Activated B cell treated with CpG ODN at 0.5 μM for 24 hours (primary cell): ENCODE results near the gene NPR1. TPM values are rescaled to one million over a fixed set of nuclear protein-coding genes. Genes with fewer than 3 reads are reported as not detected.

ENCODE experiments used
- ATAC-seq: fragments of 200-7000 bp; cut with Tn5 transposase; one replicate; pipeline ENCODE4 v1.10.0; 2021; ENCODE audit warnings: low read depth, mild to moderate bottlenecking, moderate library complexity
- CTCF ChIA-PET: fragments of 350-600 bp; sonication (Branson Sonifier 250); formaldehyde crosslinking; loops from one replicate; lab custom pipeline; 2021; ENCODE audit warnings: antibody characterized with exemption; lab: Charles Lee
- POLR2A ChIA-PET: fragments of 350-600 bp; sonication (Branson Sonifier 250); formaldehyde crosslinking; loops from one replicate; lab custom pipeline; 2021; ENCODE audit warnings: antibody characterized with exemption; lab: Charles Lee
- DNase-seq: peaks from one replicate; pipeline ENCODE4 v3.0.0; 2022
- H3K27ac Mint-ChIP-seq: one replicate; pipeline ENCODE4 v1.8.0; 2020; ENCODE audit warnings: mixed read lengths
- H3K27me3 Mint-ChIP-seq: one replicate; pipeline ENCODE4 v1.8.0; 2021; ENCODE audit warnings: mixed read lengths
- H3K36me3 Mint-ChIP-seq: one replicate; pipeline ENCODE4 v1.8.0; 2021; ENCODE audit warnings: low read depth, mixed read lengths
- H3K4me1 Mint-ChIP-seq: one replicate; pipeline ENCODE4 v1.8.0; 2021; ENCODE audit warnings: mixed read lengths
- H3K4me3 Mint-ChIP-seq: one replicate; pipeline ENCODE4 v1.8.0; 2020; ENCODE audit warnings: mild to moderate bottlenecking, mixed read lengths
- H3K9me3 Mint-ChIP-seq: one replicate; pipeline ENCODE4 v1.8.0; 2020; ENCODE audit warnings: mixed read lengths
- intact Hi-C: fragments of 100-400 bp; cut with micrococcal nuclease; formaldehyde crosslinking; loops from one replicate; pipeline ENCODE4 v1.15.1; 2024
- total RNA-seq: library from RNA; stranded (reverse); gene quantifications from 2 replicates; pipeline ENCODE4 v1.2.3, GENCODE V29; 2022
- TF ChIP-seq, protein P1 (sequence below): fragments of 200-600 bp; IDR thresholded peaks from one replicate; pipeline ENCODE4 v1.8.0; 2022; ENCODE audit warnings: antibody characterized with exemption, mild to moderate bottlenecking

NPR1 gene
- total RNA-seq, 1 donor from 2014 or later, result 0.82 TPM

DNA sequence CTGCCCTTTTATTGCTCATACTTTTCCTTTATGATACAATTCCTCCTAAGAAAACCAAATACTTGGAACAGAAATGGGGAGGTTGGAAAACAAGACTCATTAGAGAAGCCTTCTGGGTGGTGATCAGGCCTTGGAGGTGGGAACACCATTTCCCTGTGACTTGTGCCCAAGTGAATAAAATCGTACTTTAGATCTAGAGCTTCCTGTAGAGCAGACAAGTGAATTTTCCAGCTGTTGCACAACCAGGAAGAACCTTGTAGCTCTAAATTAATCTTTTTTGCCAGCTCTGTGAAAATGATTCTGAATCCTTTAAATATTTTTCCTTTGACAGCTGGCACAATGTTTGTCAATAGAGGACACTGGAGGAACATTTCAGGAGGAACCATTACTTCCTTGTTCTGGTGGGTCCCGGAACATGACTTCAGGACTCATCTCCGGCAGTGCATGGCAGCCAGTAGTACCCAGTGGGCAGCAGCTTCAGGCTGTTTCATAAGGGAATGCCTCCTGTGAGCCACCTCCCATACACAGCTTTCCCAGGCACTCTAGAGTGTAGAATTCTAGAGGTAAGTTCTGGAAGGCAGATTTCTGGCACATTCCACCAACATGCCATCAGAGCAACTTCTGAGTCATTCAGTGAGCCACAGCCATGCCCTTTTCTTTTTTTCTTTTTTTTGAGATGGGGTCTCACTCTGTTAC is 25.5 kb upstream of the NPR1 start:
- TF ChIP-seq, protein P1, sequence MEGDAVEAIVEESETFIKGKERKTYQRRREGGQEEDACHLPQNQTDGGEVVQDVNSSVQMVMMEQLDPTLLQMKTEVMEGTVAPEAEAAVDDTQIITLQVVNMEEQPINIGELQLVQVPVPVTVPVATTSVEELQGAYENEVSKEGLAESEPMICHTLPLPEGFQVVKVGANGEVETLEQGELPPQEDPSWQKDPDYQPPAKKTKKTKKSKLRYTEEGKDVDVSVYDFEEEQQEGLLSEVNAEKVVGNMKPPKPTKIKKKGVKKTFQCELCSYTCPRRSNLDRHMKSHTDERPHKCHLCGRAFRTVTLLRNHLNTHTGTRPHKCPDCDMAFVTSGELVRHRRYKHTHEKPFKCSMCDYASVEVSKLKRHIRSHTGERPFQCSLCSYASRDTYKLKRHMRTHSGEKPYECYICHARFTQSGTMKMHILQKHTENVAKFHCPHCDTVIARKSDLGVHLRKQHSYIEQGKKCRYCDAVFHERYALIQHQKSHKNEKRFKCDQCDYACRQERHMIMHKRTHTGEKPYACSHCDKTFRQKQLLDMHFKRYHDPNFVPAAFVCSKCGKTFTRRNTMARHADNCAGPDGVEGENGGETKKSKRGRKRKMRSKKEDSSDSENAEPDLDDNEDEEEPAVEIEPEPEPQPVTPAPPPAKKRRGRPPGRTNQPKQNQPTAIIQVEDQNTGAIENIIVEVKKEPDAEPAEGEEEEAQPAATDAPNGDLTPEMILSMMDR, result no peak
- H3K9me3 Mint-ChIP-seq, result no peaks in the 10 kb centered on the region
- intact Hi-C loops, result no loop called here
- no peak overlapping the region for H3K4me3 Mint-ChIP-seq
- POLR2A ChIA-PET, result interaction anchor here (0.5 to 2.2 kb wide), 3 partner anchors 13 to 27 kb away, joined by 4 to 12 read pairs (median 8); partner anchors contain the start of gene CHTOP
- CTCF ChIA-PET, result interaction anchor here (1.1 kb wide), 1 partner anchor 9 kb away, joined by 3 read pairs; no protein-coding TSS in a partner anchor
- H3K36me3 Mint-ChIP-seq, result peaks cover under 1% of the 10 kb centered on the region
- H3K4me1 Mint-ChIP-seq, result peaks cover 4% of the 10 kb centered on the region
- ATAC-seq, result no peak
- no peaks in the 10 kb centered on the region for H3K27me3 Mint-ChIP-seq
- no peak for DNase-seq
- no peak overlapping the region for H3K27ac Mint-ChIP-seq

DNA sequence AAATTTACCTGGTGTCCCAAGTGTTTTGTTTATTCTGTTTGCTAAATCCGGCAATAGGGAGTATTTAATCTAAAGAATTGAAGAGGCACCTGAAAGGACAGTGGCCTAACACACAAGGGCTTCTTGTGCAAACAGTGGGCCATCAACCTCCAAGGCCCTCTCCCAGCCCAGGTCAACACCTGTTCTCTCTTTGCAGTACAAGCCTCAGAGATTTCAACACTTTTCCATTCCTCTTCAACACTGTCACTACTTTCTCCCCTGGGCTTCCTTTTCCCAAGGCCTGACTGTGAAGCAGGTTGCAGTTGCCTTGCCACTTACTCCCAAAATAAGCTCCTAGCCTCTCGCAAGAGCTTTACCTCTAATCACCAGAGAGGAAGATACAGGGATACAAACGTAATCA is 23.2 kb upstream of the NPR1 start:
- Mint-ChIP-seq H3K36me3 (peaks cover 8% of the 10 kb centered on the region), H3K9me3 (no peaks in the 10 kb centered on the region), H3K27me3 (no peaks in the 10 kb centered on the region), H3K4me3 (no peak overlapping the region), H3K4me1 (peaks cover 14% of the 10 kb centered on the region), H3K27ac (no peak overlapping the region)
- DNase-seq (no peak), ATAC-seq (no peak)
- ChIA-PET POLR2A (interaction anchor here (0.8 kb wide), 1 partner anchor 90 kb away, joined by 3 read pairs; no protein-coding TSS in a partner anchor), CTCF (no interaction called here)
- TF ChIP-seq, protein P1, result no peak
- intact Hi-C loops, result loop anchor here (5.0 kb wide), 1 partner anchor 83 kb away; no protein-coding TSS in a partner anchor

DNA sequence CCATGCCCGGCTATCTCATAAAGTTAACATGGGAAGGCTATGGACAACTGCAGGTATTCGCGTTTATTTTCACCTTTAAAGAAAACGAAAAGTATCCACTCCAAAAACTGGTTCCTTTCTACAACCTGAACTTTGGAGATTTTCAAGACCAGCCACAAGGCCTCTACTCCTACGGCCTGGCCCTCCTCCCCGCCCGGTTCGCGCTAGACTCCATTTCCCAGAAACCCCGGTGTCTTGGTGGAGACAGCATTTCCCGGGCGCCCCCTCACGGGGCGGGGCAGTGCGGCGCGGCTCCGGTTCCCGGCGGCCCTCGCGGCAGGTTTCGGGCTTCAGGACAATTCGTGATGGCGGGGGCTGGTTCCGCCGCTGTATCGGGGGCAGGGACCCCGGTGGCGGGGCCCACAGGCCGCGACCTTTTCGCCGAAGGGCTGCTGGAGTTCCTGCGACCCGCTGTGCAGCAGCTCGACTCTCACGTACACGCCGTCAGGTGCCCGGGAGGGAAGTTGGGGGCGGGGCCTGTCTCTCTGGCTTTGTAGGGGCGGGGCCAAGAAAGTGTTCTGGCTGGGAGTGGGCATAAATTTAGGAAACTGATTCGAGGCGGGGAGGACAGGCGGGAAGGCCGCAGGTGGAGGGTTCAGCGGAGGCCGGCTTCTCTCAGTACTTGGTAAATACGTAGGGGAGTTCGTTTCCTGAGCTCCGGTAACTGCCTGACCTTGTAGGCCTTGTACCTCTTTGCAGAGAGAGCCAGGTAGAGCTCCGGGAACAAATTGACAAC is 19.9 kb upstream of the NPR1 start, which contains the start of gene SNAPIN:
SNAPIN (plus strand) TSS at position 304 of the 775 bp plus-strand sequence; CDS start at position 345, 41 bp downstream.
- ChIA-PET CTCF (interaction anchor here (1.6 kb wide), 1 partner anchor 87 kb away, joined by 9 read pairs; no protein-coding TSS in a partner anchor), POLR2A (interaction anchor here (0.6 to 3.2 kb wide), 16 partner anchors 11 to 727 kb away, joined by 3 to 37 read pairs (median 6); partner anchors contain the start of genes CHTOP, ILF2, INTS3 and JTB)
- Mint-ChIP-seq H3K27ac (peak within 1 kb of the TSS; percentile 91), H3K4me3 (peak within 1 kb of the TSS; percentile 96), H3K27me3 (no peaks in the 10 kb centered on the region), H3K9me3 (no peaks in the 10 kb centered on the region), H3K36me3 (peaks cover 38% of the 10 kb centered on the region), H3K4me1 (peaks cover 14% of the 10 kb centered on the region)
- DNase-seq, result peak; percentile 94
- peak; percentile 99 for ATAC-seq
- intact Hi-C loops, result loop anchor here (1.0 to 5.0 kb wide), 5 partner anchors 13 to 148 kb away; partner anchors contain the start of gene CHTOP
- TF ChIP-seq, protein P1, result no peak

DNA sequence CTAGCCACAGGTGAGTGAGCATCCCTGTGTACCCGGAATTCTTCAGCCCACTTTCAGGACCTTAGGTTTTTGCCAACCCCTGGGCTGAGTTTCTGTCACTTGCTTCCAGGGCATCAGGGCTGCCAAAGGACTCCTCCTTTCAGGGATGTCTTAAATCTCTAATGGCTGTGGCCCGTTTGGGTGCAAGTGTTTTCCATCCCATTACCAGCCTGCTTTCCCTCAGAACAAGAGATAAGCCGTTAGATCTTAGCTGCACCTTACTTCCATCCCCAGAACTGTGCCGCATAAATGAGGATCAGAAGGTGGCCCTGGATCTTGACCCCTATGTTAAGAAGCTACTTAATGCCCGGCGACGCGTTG is 19.3 kb upstream of the NPR1 start:
- H3K9me3 Mint-ChIP-seq, result no peaks in the 10 kb centered on the region
- intact Hi-C loops, result loop anchor here (2.0 to 5.0 kb wide), 3 partner anchors 60 to 148 kb away; no protein-coding TSS in a partner anchor
- CTCF ChIA-PET, result interaction anchor here (1.6 kb wide), 1 partner anchor 87 kb away, joined by 9 read pairs; no protein-coding TSS in a partner anchor
- peak overlapping the region; percentile 91 for H3K27ac Mint-ChIP-seq
- H3K36me3 Mint-ChIP-seq, result peaks cover 42% of the 10 kb centered on the region
- TF ChIP-seq, protein P1, result no peak
- no peak for DNase-seq
- ATAC-seq, result no peak
- no peaks in the 10 kb centered on the region for H3K27me3 Mint-ChIP-seq
- H3K4me3 Mint-ChIP-seq, result peak overlapping the region; percentile 96
- peaks cover 14% of the 10 kb centered on the region for H3K4me1 Mint-ChIP-seq
- POLR2A ChIA-PET, result interaction anchor here (0.6 to 3.2 kb wide), 15 partner anchors 11 to 332 kb away, joined by 3 to 37 read pairs (median 6); partner anchors contain the start of genes CHTOP, ILF2, INTS3 and JTB
